Transverse colon (tissue), 4 donors: Measurements from ENCODE around the gene PARL.

Experiments used
- POLR2A ChIP-seq: fragments of 450-650 bp; IDR thresholded peaks from one replicate; pipeline ENCODE4 v1.6.1; 2016; ENCODE audit warnings: antibody characterized with exemption, mild to moderate bottlenecking, moderate library complexity
- POLR2AphosphoS5 ChIP-seq, 3 donors: sonication (generic); formaldehyde crosslinking; IDR thresholded peaks; one replicate each; pipeline ENCODE4 v1.6.1; 2016; ENCODE audit warnings: antibody characterized with exemption in 3 of 3
- TF ChIP-seq, protein P1 (sequence below), 5 experiments: fragments of 200-600 bp in 3 of 5; fragments of 450-650 bp in 2 of 5; sonication (generic) in 3 of 5; IDR thresholded peaks; 1 replicate in 2 of 5; 2 replicates in 3 of 5; pipeline ENCODE4 v1.5.1; 2016 to 2017; ENCODE audit warnings: antibody characterized with exemption in 5 of 5, inconsistent platforms in 3 of 5, mild to moderate bottlenecking in 2 of 5, moderate library complexity in 1 of 5

DNA sequence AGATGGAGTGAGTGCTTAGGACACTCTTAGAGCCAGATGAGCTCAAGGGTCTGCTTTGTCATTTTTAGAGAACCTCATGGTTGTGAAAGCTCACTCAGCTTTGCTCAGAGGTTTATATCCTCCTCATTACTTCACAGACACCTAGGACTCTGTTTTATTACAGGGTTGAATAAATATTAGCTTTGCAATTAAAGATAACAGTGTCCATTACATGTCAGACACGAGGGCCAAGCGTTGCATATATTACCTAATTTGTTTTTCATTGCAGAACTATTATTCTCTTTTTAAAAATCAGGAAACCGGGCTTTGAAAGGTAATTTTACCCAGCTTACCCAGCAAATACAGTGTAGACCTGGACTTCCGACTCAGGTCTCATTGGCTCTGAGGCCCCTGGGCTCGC, 75.4 kb downstream of the PARL start:
- no peak for TF ChIP-seq POLR2A
- TF ChIP-seq, protein P1, sequence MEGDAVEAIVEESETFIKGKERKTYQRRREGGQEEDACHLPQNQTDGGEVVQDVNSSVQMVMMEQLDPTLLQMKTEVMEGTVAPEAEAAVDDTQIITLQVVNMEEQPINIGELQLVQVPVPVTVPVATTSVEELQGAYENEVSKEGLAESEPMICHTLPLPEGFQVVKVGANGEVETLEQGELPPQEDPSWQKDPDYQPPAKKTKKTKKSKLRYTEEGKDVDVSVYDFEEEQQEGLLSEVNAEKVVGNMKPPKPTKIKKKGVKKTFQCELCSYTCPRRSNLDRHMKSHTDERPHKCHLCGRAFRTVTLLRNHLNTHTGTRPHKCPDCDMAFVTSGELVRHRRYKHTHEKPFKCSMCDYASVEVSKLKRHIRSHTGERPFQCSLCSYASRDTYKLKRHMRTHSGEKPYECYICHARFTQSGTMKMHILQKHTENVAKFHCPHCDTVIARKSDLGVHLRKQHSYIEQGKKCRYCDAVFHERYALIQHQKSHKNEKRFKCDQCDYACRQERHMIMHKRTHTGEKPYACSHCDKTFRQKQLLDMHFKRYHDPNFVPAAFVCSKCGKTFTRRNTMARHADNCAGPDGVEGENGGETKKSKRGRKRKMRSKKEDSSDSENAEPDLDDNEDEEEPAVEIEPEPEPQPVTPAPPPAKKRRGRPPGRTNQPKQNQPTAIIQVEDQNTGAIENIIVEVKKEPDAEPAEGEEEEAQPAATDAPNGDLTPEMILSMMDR (IDR thresholded peaks at IDR 0.05), result no peak
- no peak for TF ChIP-seq POLR2AphosphoS5 (IDR thresholded peaks at IDR 0.05)
